Activated T-cell treated with anti-CD3 and anti-CD28 coated beads, Interleukin-2, amount 50 U/mL, for 72 hours (primary cell): Measurements from ENCODE around the gene COL12A1. TPM values are rescaled to one million over a fixed set of nuclear protein-coding genes. Genes with fewer than 3 reads are reported as not detected.

Source experiments
- ATAC-seq, 2 donors: fragments of 150-1000 bp; cut with Tn5 transposase; replicated peaks in 1 of 2; 2 replicates each; pipeline ENCODE4 v1.10.0; 2021; ENCODE audit warnings: moderate library complexity in 2 of 2, mild to moderate bottlenecking in 1 of 2
- DNase-seq, 2 donors: peaks; one replicate each; pipeline ENCODE4 v3.0.0; 2021 to 2022; ENCODE audit warnings: mixed read lengths in 1 of 2
- H3K27ac Mint-ChIP-seq: one replicate; pipeline ENCODE4 v1.8.0; 2022; ENCODE audit warnings: mild to moderate bottlenecking, moderate library complexity, mixed read lengths
- H3K27me3 Mint-ChIP-seq: one replicate; pipeline ENCODE4 v1.8.0; 2022; ENCODE audit warnings: low read depth, mixed read lengths
- H3K36me3 Mint-ChIP-seq, 2 donors: one replicate each; pipeline ENCODE4 v1.8.0; 2022; ENCODE audit warnings: mixed read lengths in 2 of 2, mild to moderate bottlenecking in 1 of 2; ENCODE audit not compliant: insufficient read depth in 2 of 2
- H3K4me1 Mint-ChIP-seq: one replicate; pipeline ENCODE4 v1.8.0; 2022; ENCODE audit warnings: low read depth, mixed read lengths
- H3K4me3 Mint-ChIP-seq, 2 donors: one replicate each; pipeline ENCODE4 v1.8.0; 2022; ENCODE audit warnings: mild to moderate bottlenecking in 2 of 2, mixed read lengths in 2 of 2, moderate library complexity in 2 of 2
- H3K9me3 Mint-ChIP-seq, 2 donors: one replicate each; pipeline ENCODE4 v1.8.0; 2022; ENCODE audit warnings: mixed read lengths in 2 of 2
- total RNA-seq, 2 donors: library from RNA; stranded (reverse); gene quantifications; one replicate each; pipeline ENCODE4 v1.2.3, GENCODE V29; 2022

COL12A1 gene
- total RNA-seq, 2 donors from 2014 or later, result not detected

- Mint-ChIP-seq H3K4me1 (peaks cover 9% of the 10 kb centered on the region), H3K27me3 (no peaks in the 10 kb centered on the region), H3K36me3 (no peaks in the 10 kb centered on the region), H3K9me3 (no peaks in the 10 kb centered on the region), H3K27ac (no peak overlapping the region), H3K4me3 (no peak overlapping the region)
- DNase-seq (no peak), ATAC-seq (no peak)
These were observed 63.1 kb downstream of the COL12A1 start for GRCh38 chr6:75142721-75143120.

DNA sequence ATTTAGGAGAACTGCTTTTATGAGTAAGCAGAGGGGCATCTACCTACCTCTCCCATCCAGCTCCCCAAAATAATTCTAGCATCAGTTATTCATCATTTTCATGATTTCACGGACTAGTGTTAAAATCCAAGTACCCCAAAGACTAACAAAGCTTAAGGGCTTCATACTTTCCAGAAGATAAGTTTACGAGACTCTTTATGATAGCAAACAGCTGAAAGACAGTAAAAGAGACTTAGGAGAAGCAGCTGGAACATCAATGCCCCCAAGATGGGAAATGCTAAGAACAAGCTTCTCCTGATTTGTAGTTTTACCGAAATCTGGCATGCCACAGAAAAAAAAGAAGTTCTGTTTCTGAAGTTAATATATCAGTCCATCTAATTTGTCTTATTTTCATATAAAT is 70.0 kb downstream of the COL12A1 start:
- ATAC-seq (no peak), DNase-seq (no peak)
- no peaks in the 10 kb centered on the region for H3K4me1 Mint-ChIP-seq
- H3K4me3 Mint-ChIP-seq, result no peak overlapping the region
- H3K27ac Mint-ChIP-seq, result no peak overlapping the region
- H3K27me3 Mint-ChIP-seq, result peaks cover 3% of the 10 kb centered on the region
- no peaks in the 10 kb centered on the region for H3K9me3 Mint-ChIP-seq
- no peaks in the 10 kb centered on the region for H3K36me3 Mint-ChIP-seq

- no peaks in the 10 kb centered on the region for H3K36me3 Mint-ChIP-seq
- peaks cover 7% of the 10 kb centered on the region for H3K27me3 Mint-ChIP-seq
- DNase-seq (no peak), ATAC-seq (no peak)
- no peaks in the 10 kb centered on the region for H3K4me1 Mint-ChIP-seq
- H3K27ac Mint-ChIP-seq, result no peak overlapping the region
- no peaks in the 10 kb centered on the region for H3K9me3 Mint-ChIP-seq
- H3K4me3 Mint-ChIP-seq, result no peak overlapping the region
These were observed 70.4 kb downstream of the COL12A1 start for GRCh38 chr6:75135450-75135849.

DNA sequence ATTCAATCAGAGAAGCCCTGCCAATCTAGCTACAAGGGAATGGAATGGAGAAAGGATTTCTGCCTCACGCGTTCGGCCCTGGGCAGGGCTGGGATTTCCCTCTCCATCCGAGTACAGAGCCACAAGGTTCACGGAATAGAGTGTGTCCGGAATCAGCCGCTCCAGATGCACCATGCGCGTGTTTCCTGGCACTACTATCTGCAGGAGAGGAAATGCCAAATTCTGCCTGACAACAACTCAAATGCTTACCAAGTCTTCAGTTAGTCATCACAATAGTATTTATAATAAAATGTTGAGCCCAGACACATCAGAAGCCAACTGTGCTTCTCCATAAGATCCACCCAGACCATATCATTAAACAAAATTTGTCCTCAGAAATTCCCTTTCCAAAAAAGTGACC is 75.1 kb downstream of the COL12A1 start:
- peaks cover 12% of the 10 kb centered on the region for H3K27me3 Mint-ChIP-seq
- H3K27ac Mint-ChIP-seq, result no peak overlapping the region
- ATAC-seq (no peak), DNase-seq (no peak)
- no peak overlapping the region for H3K4me3 Mint-ChIP-seq
- no peaks in the 10 kb centered on the region for H3K36me3 Mint-ChIP-seq
- no peaks in the 10 kb centered on the region for H3K9me3 Mint-ChIP-seq
- H3K4me1 Mint-ChIP-seq, result no peaks in the 10 kb centered on the region

DNA sequence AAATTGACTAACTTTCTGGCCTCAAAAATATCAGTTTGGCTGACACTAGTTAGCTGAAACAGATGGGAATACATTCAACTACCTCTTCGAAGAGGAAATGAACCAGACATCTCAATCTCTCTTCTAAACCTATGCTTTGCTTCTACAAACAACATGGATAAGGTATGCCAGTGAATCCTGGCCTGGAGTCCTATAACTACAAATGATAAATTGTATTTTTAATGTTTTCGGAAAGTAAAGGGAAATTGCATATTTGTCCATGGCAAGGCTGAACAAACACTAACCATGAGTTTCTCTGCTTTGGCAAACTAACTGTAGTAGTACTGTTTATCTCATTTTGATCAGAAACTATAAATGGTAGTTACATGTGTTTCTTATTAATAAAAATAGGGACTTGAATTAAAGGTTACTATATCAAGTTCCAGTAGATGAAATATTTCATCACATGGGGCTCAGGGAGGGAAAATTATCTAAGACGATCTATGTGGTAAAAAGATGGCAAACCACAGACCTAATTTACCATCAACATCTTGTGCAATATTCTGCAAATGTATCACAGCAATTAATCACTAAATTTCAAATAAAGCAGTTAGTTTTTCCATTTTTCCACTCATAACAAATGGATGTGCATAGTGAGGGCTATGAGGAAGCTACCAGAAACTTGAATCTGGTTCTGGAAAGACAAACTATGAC is 76.8 kb downstream of the COL12A1 start:
- no peak for ATAC-seq

GRCh38 chr6:75126518-75126917 is 79.3 kb downstream of the COL12A1 start:
- H3K4me3 Mint-ChIP-seq, result no peak overlapping the region
- no peak for DNase-seq
- H3K9me3 Mint-ChIP-seq, result no peaks in the 10 kb centered on the region
- peaks cover 12% of the 10 kb centered on the region for H3K27me3 Mint-ChIP-seq
- no peak overlapping the region for H3K27ac Mint-ChIP-seq
- ATAC-seq, result no peak
- no peaks in the 10 kb centered on the region for H3K36me3 Mint-ChIP-seq
- no peaks in the 10 kb centered on the region for H3K4me1 Mint-ChIP-seq

More for the DNA sequence above, 76.8 kb downstream of the COL12A1 start:
- H3K4me1 Mint-ChIP-seq, result no peaks in the 10 kb centered on the region
- no peaks in the 10 kb centered on the region for H3K36me3 Mint-ChIP-seq
- H3K27ac Mint-ChIP-seq, result no peak overlapping the region
- H3K9me3 Mint-ChIP-seq, result no peaks in the 10 kb centered on the region
- H3K27me3 Mint-ChIP-seq, result peaks cover 12% of the 10 kb centered on the region
- DNase-seq, result no peak
- no peak overlapping the region for H3K4me3 Mint-ChIP-seq

DNA sequence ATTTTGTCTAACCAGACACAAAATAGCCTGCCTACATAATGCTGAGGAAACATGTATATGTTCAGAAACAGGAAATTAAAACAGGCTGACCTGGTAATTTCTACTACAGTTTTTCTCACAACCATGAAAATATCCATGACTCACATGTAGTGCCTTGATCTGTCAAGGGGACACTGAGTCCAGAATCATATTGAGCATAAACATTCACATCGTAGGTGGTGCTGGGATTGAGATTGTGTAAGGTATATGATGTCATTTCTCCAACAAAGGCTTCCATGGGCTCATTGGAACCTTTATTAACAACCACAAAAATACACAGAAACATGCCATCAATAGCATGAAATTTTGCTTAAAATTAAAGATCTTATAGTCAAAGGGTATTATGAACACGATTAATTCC is 80.9 kb downstream of the COL12A1 start:
- H3K4me1 Mint-ChIP-seq, result no peaks in the 10 kb centered on the region

GRCh38 chr6:75124085-75124484 is 81.8 kb downstream of the COL12A1 start:
- Mint-ChIP-seq H3K4me3 (no peak overlapping the region), H3K27ac (no peak overlapping the region), H3K4me1 (no peaks in the 10 kb centered on the region), H3K36me3 (no peaks in the 10 kb centered on the region), H3K27me3 (peaks cover 11% of the 10 kb centered on the region), H3K9me3 (no peaks in the 10 kb centered on the region)
- ATAC-seq (no peak), DNase-seq (no peak)

More for the DNA sequence above, 80.9 kb downstream of the COL12A1 start:
- Mint-ChIP-seq H3K9me3 (no peaks in the 10 kb centered on the region), H3K27me3 (peaks cover 15% of the 10 kb centered on the region), H3K36me3 (no peaks in the 10 kb centered on the region), H3K27ac (no peak overlapping the region), H3K4me3 (no peak overlapping the region)
- DNase-seq (no peak), ATAC-seq (no peak)

- Mint-ChIP-seq H3K9me3 (no peaks in the 10 kb centered on the region), H3K4me3 (no peak overlapping the region), H3K27ac (no peak overlapping the region), H3K36me3 (no peaks in the 10 kb centered on the region), H3K4me1 (no peaks in the 10 kb centered on the region), H3K27me3 (peaks cover 17% of the 10 kb centered on the region)
- DNase-seq (no peak), ATAC-seq (peak in 1 of 2 donors; percentile 32)
These were observed 86.8 kb downstream of the COL12A1 start for GRCh38 chr6:75118925-75119515.

DNA sequence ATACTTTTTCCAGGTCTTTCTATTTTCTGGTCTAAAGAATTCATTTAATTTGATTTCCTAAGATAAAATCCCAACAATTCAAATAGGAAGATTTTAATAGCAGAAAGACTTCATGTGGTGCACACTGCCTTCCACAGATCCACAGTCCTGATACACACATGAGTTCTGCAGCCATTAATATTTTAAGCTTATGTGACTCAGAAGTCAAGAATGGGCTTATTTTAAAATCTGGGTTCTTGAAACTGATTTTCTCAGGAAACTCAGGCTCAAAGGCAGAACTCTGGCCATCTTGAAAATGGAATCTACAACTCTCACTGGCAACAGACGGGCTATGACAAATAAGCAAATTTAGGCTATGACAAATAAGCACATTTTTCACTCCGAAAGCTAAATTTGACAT is 88.2 kb downstream of the COL12A1 start:
- Mint-ChIP-seq H3K4me3 (no peak overlapping the region), H3K9me3 (no peaks in the 10 kb centered on the region), H3K4me1 (no peaks in the 10 kb centered on the region), H3K36me3 (no peaks in the 10 kb centered on the region), H3K27ac (no peak overlapping the region), H3K27me3 (peaks cover 23% of the 10 kb centered on the region)
- DNase-seq (no peak), ATAC-seq (no peak)

GRCh38 chr6:75116946-75117345 is 88.9 kb downstream of the COL12A1 start:
- Mint-ChIP-seq H3K4me1 (no peaks in the 10 kb centered on the region), H3K9me3 (no peaks in the 10 kb centered on the region), H3K36me3 (no peaks in the 10 kb centered on the region), H3K4me3 (no peak overlapping the region), H3K27ac (no peak overlapping the region), H3K27me3 (peaks cover 26% of the 10 kb centered on the region)
- DNase-seq (no peak), ATAC-seq (no peak)

DNA sequence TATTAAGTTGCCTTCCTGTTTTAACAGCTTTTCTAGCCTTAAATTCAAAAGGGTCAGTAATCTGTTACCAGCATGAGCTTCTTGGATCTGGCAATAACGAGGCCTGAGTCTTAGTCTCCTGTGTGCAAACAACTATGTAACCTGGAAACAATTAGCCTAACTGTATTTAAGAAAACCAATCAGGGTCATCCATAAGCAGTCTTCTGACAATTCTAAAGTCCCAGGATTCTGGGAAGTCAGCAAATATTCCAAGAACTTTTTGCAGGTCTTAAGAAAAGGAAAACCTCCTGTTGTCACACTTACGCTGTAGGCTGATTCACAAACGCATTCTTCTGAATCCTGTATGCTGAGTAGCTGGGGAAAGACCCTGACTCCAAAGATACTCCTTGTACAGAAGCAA is 90.4 kb downstream of the COL12A1 start:
- H3K27me3 Mint-ChIP-seq, result peaks cover 28% of the 10 kb centered on the region
- no peaks in the 10 kb centered on the region for H3K9me3 Mint-ChIP-seq
- ATAC-seq (no peak), DNase-seq (no peak)
- H3K36me3 Mint-ChIP-seq, result no peaks in the 10 kb centered on the region
- no peaks in the 10 kb centered on the region for H3K4me1 Mint-ChIP-seq
- H3K27ac Mint-ChIP-seq, result no peak overlapping the region
- no peak overlapping the region for H3K4me3 Mint-ChIP-seq

GRCh38 chr6:75114806-75115205 is 91.0 kb downstream of the COL12A1 start:
- Mint-ChIP-seq H3K9me3 (no peaks in the 10 kb centered on the region), H3K27me3 (peaks cover 26% of the 10 kb centered on the region), H3K27ac (no peak overlapping the region), H3K4me1 (no peaks in the 10 kb centered on the region), H3K36me3 (no peaks in the 10 kb centered on the region), H3K4me3 (no peak overlapping the region)
- DNase-seq, result no peak
- ATAC-seq, result no peak

GRCh38 chr6:75114195-75114594 is 91.7 kb downstream of the COL12A1 start:
- H3K27me3 Mint-ChIP-seq, result peaks cover 26% of the 10 kb centered on the region
- ATAC-seq, result no peak
- no peak overlapping the region for H3K4me3 Mint-ChIP-seq
- no peaks in the 10 kb centered on the region for H3K9me3 Mint-ChIP-seq
- H3K4me1 Mint-ChIP-seq, result no peaks in the 10 kb centered on the region
- H3K36me3 Mint-ChIP-seq, result no peaks in the 10 kb centered on the region
- H3K27ac Mint-ChIP-seq, result no peak overlapping the region
- no peak for DNase-seq
